GM10847 (cell line): ENCODE data around the gene BACH1.

Source experiments
- POLR2A ChIP-seq: IDR thresholded peaks from 2 replicates; pipeline ENCODE4 v1.6.1; 2011; ENCODE audit not compliant: insufficient read length; ENCODE audit errors: extremely low read depth

Gene BACH1

GRCh38 chr21:29307718-29308455, 9.2 kb downstream of the BACH1 start:
- TF ChIP-seq POLR2A: no peak

DNA sequence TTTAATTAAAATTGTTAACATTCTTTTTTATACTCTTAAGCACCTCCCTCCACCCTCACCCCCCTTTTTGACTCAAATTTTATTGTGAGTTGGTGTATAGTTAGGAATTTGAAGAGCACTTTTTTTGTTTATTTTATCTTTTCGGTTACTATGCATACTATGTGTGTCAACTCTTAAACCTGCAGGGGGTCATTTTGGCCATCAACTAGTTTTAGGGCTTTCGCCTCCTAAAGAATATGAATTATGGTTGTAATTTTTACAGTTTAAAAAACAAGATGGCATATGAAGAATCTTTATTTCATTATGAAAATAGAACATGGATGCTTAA, 9.7 kb downstream of the BACH1 start:
- TF ChIP-seq POLR2A: no peak

DNA sequence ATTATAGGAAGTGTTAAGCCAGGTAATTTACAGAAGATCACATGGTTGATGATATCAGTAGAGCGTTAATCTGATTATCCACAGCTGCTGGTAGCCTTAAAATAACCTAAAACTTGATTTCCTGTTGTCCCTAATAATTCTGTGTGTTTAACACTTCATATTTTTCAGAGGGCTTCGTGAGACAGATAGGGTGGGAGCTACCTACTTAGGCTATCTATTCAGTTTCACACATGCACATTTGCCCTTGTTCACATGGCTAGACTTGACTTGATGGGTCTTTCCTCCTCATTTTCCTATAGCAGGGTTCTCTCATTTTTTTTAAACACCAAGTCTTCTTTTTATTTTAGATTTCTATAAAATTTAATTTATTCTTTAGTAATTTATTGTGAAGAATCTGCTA, 11.0 kb downstream of the BACH1 start:
- no peak for TF ChIP-seq POLR2A

GRCh38 chr21:29311802-29312201, 13.1 kb downstream of the BACH1 start:
- no peak for TF ChIP-seq POLR2A

GRCh38 chr21:29312981-29313380, 14.3 kb downstream of the BACH1 start:
- TF ChIP-seq POLR2A: no peak

- no peak for TF ChIP-seq POLR2A
Observed at GRCh38 chr21:29313662-29314408, 15.1 kb downstream of the BACH1 start.

- no peak for TF ChIP-seq POLR2A
Observed at GRCh38 chr21:29315131-29315749, 16.5 kb downstream of the BACH1 start.

DNA sequence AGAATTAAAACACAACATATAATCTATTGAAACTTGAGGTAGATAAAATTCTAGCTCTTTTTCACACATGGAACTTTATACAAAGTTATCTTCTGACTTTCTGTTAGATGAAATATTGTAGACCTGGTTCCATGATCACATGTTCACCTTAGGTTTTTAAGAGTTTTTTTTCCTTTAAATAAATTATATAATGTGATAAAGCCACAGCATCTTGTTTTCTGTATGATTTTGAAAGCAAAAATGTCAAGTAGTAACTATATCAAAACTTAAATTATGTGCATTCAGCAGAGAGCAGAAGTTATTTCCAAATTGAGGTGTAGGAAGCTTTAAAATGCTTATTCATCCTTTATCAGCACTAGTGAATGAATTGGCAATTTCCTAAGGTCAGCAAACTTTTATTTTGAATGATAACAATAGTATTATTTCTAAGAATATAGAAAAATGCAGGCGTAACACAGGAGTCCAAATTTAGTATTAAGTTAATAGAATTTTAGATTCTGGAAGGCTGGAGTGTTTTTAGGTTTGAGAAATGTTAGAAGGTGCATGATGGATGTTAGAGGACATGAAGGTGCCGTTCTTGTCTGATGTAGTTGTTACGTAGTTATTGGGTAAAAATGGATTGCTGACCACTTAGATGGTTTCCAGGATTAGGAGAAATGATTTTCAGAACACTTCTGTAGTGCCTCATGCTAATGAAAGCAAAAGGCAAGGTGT, 17.5 kb downstream of the BACH1 start:
- no peak for TF ChIP-seq POLR2A

- no peak for TF ChIP-seq POLR2A
Observed at GRCh38 chr21:29316806-29317205, 18.1 kb downstream of the BACH1 start.

GRCh38 chr21:29318354-29318753, 19.6 kb downstream of the BACH1 start:
- no peak for TF ChIP-seq POLR2A

- no peak for TF ChIP-seq POLR2A
Observed at GRCh38 chr21:29320031-29320430, 21.3 kb downstream of the BACH1 start.

GRCh38 chr21:29321217-29321616, 22.5 kb downstream of the BACH1 start:
- no peak for TF ChIP-seq POLR2A

GRCh38 chr21:29321932-29322928, 23.5 kb downstream of the BACH1 start:
- no peak for TF ChIP-seq POLR2A

GRCh38 chr21:29323189-29323588, 24.5 kb downstream of the BACH1 start:
- TF ChIP-seq POLR2A: no peak
